Activated CD4-positive, alpha-beta T cell treated with anti-CD3 and anti-CD28 coated beads for 36 hours (primary cell): ENCODE data around the gene CCSER2. TPM values are rescaled to one million over a fixed set of nuclear protein-coding genes. Genes with fewer than 3 reads are reported as not detected.

Source experiments
- ATAC-seq: fragments of 200-7000 bp; cut with Tn5 transposase; one replicate; pipeline ENCODE4 v1.10.0; 2021; ENCODE audit warnings: mild to moderate bottlenecking, moderate library complexity
- CTCF ChIA-PET: fragments of 350-600 bp; sonication (Branson Sonifier 250); formaldehyde crosslinking; loops from one replicate; lab custom pipeline; 2021; ENCODE audit warnings: antibody characterized with exemption; lab: Charles Lee
- POLR2A ChIA-PET: fragments of 350-600 bp; sonication (Branson Sonifier 250); formaldehyde crosslinking; loops from one replicate; lab custom pipeline; 2021; ENCODE audit warnings: antibody characterized with exemption, inconsistent platforms; lab: Charles Lee
- DNase-seq: peaks from one replicate; pipeline ENCODE4 v3.0.0-alpha.2; 2020
- H3K27ac Mint-ChIP-seq: one replicate; pipeline ENCODE4 v1.8.0; 2021; ENCODE audit warnings: mixed read lengths
- H3K27me3 Mint-ChIP-seq: one replicate; pipeline ENCODE4 v1.8.0; 2021; ENCODE audit warnings: mixed read lengths
- H3K36me3 Mint-ChIP-seq: one replicate; pipeline ENCODE4 v1.8.0; 2021; ENCODE audit warnings: low read depth, mixed read lengths
- H3K4me1 Mint-ChIP-seq: one replicate; pipeline ENCODE4 v1.8.0; 2021; ENCODE audit warnings: mixed read lengths
- H3K4me3 Mint-ChIP-seq: one replicate; pipeline ENCODE4 v1.8.0; 2021; ENCODE audit warnings: mild to moderate bottlenecking, moderate library complexity, mixed read lengths
- H3K9me3 Mint-ChIP-seq: one replicate; pipeline ENCODE4 v1.8.0; 2021; ENCODE audit warnings: low read depth, mixed read lengths
- intact Hi-C, 2 experiments: fragments of 100-400 bp; cut with DNase I in 1 of 2; cut with micrococcal nuclease in 1 of 2; formaldehyde crosslinking; loops; one replicate each; pipeline versions ENCODE4 v1.14.2 to v1.15.1; 2022 to 2024; cut with DNase I, micrococcal nuclease
- total RNA-seq, 2 experiments: library from RNA; stranded (reverse); gene quantifications; one replicate each; pipeline ENCODE4 v1.2.3, GENCODE V29; 2021

The CCSER2 gene
- total RNA-seq, 2 experiments from 2014 or later = 61.2 to 85.2 TPM

- ChIA-PET CTCF (no interaction called here), POLR2A (no interaction called here)
- Mint-ChIP-seq H3K27ac (no peak overlapping the region), H3K36me3 (no peaks in the 10 kb centered on the region), H3K4me3 (no peak overlapping the region), H3K9me3 (no peaks in the 10 kb centered on the region), H3K27me3 (peaks cover 20% of the 10 kb centered on the region), H3K4me1 (no peaks in the 10 kb centered on the region)
- ATAC-seq (no peak), DNase-seq (no peak)
- intact Hi-C loops = no loop called here
These were observed 234.2 kb downstream of the CCSER2 start for GRCh38 chr10:84562592-84562991.

DNA sequence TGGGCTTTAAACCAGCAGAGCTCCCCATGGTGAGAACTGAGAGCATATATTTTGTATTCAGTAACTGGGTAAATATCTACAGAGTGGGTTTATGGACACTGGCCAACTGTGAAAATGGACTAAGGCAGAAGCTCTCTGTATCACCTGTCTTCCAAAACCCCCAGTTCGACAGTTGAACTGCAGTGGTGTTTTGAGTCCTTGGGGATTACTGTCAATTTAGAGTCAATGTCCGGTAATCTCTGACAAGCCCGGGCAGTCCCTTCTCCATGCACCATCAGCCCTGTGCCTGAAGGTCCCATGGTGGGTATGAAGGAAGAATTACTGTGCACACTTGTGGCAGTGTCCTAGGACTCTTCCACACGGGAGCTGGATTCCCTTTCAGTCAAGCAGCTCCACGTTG is 235.0 kb downstream of the CCSER2 start:
- ChIA-PET POLR2A (no interaction called here), CTCF (no interaction called here)
- ATAC-seq (no peak), DNase-seq (no peak)
- Mint-ChIP-seq H3K9me3 (no peaks in the 10 kb centered on the region), H3K27ac (no peak overlapping the region), H3K4me3 (no peak overlapping the region), H3K36me3 (no peaks in the 10 kb centered on the region), H3K4me1 (no peaks in the 10 kb centered on the region), H3K27me3 (peaks cover 23% of the 10 kb centered on the region)
- intact Hi-C loops = no loop called here

GRCh38 chr10:84563868-84564267 is 235.5 kb downstream of the CCSER2 start:
- intact Hi-C loops = no loop called here
- H3K27me3 Mint-ChIP-seq = peaks cover 26% of the 10 kb centered on the region
- no peaks in the 10 kb centered on the region for H3K9me3 Mint-ChIP-seq
- no peaks in the 10 kb centered on the region for H3K4me1 Mint-ChIP-seq
- no peak overlapping the region for H3K27ac Mint-ChIP-seq
- ATAC-seq (no peak), DNase-seq (no peak)
- POLR2A ChIA-PET = no interaction called here
- H3K4me3 Mint-ChIP-seq = no peak overlapping the region
- CTCF ChIA-PET = no interaction called here
- no peaks in the 10 kb centered on the region for H3K36me3 Mint-ChIP-seq

DNA sequence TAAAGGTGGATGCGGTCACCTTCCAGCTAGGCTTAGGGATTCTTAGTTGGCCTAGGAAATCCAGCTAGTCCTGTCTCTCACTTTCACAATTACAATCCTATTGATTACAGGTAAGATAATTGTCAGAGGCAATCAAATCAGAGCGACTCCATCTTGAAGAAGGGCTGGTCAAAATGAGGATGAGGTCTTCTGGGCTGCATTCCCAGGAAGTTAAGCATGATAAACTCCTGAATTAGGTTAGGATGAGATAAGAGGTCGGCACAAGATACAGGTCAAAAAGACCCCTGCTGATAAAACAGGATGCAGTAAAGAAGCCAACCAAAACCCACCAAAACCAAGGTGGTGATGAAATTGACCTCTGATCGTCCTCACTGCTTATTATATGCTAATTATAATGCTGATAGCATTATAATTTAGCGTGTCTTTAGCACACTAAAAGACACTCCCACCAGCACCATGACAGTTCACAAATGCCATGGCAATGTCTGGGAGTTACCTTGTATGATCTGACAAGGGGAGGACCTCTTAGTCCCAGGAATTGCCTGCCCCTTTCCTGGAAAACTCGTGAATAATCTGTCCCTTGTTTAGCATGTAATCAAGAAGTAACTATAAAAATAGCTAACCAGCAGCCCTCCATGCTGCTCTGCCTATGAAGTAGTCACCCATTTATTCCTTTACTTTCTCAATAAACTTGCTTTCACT is 237.6 kb downstream of the CCSER2 start:
- no peak for ATAC-seq
- no peaks in the 10 kb centered on the region for H3K36me3 Mint-ChIP-seq

GRCh38 chr10:84567133-84567532 is 238.7 kb downstream of the CCSER2 start:
- Mint-ChIP-seq H3K9me3 (no peaks in the 10 kb centered on the region), H3K36me3 (no peaks in the 10 kb centered on the region), H3K4me1 (no peaks in the 10 kb centered on the region), H3K4me3 (no peak overlapping the region), H3K27ac (no peak overlapping the region), H3K27me3 (peaks cover 33% of the 10 kb centered on the region)
- ATAC-seq = no peak
- intact Hi-C loops = no loop called here
- ChIA-PET POLR2A (no interaction called here), CTCF (no interaction called here)
- DNase-seq = no peak

More for the DNA sequence above, 237.6 kb downstream of the CCSER2 start:
- Mint-ChIP-seq H3K27me3 (peaks cover 33% of the 10 kb centered on the region), H3K4me1 (no peaks in the 10 kb centered on the region), H3K4me3 (no peak overlapping the region), H3K27ac (no peak overlapping the region), H3K9me3 (no peaks in the 10 kb centered on the region)
- no peak for DNase-seq
- ChIA-PET CTCF (no interaction called here), POLR2A (no interaction called here)
- intact Hi-C loops = no loop called here

Other genes starting within 250 kb of the CCSER2 start
- gene GHITM, start 189.1 kb upstream of the CCSER2 start, total RNA-seq = 100 to 1,000 TPM; 121 to 178 TPM
- not detected for gene GPR15LG, start 154.8 kb upstream of the CCSER2 start, total RNA-seq
- gene CDHR1, start 134.1 kb upstream of the CCSER2 start, total RNA-seq = 1 to 10 TPM in 1 of 2 experiments, under 1 TPM in 1; 0.62 to 1.1 TPM
- not detected for gene LRIT2, start 103.0 kb upstream of the CCSER2 start, total RNA-seq
- gene LRIT1, start 87.0 kb upstream of the CCSER2 start, total RNA-seq = not detected
- not detected for gene RGR, start 83.5 kb upstream of the CCSER2 start, total RNA-seq